ENCODE results near the gene POLR3F.
A peak's percentile ranks its signal among the peaks of the same experiment; 100 is the strongest.
"Not testable (repeated sequence)": the region's sequence is repeated elsewhere in the genome, so short reads cannot be mapped to it uniquely, and the experiment has no call there.

The POLR3F gene

GRCh38 chr20:18507218-18508191, 40.3 kb downstream of the POLR3F start, which contains the start of gene SEC23B:
Gene SEC23B, plus strand, starts transcription at chr20:18507940. Its CDS starts 2,896 bp downstream, at chr20:18510836.
- DNase-seq, result peak; percentile 98

DNA sequence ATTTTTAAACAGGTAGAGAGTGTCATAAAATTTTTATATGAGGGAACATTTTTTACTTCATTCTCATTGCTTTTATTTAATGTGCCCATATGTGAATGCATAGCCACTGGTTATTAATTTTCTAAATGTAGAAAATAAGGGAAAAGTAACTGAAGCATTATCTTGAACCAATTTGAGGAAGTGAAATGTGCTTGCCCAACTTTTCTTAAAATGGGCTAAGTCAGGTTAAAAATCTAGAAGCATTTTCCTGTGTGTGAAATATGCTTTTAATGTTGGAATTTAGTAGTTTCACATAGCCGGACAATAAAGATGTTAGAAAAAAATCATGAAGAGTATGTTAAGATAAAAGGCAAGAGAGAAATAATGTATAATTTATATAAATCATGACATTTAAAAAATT, 44.4 kb downstream of the POLR3F start:
- no peak for DNase-seq

DNA sequence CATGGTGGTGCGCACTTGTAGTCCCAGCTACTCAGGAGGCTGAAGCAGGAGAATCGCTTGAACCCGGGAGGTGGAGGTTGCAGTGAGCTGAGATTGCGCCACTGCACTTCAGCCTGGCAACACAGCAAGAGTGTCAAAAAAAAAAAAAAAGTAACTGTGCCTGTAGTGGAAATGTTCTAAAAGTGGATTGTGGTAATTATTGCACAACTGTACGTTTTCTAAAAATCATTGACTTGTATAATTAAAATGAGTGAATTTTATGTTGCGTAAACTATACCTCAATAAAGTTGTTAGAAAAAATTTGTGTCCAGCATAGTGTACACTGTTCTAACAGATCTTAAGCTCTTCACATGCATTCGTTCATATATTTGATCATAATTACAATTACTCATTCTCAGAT, 46.0 kb downstream of the POLR3F start:
- DNase-seq, result no peak

DNA sequence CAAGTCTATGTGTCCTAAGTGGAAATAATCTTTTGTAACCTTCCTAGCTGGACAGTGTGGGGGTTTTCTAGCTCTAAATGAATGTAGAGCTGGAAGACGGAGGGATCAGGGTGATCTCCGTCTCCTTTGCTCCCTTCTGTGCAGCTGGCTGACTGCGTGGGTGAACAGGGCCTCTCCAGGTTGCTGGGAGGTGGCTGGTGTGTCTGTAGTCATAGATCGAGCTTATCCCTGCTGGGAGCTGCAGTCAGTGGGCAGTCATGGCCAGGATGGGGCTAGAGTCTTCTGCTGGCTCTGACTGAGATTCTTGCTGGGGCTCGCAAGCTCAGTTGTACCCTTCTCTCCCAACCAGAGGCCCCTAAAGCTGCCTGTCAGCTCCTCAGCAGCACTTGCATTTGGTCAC, 46.9 kb downstream of the POLR3F start:
- no peak for DNase-seq

GRCh38 chr20:18515973-18516372, 48.8 kb downstream of the POLR3F start:
- DNase-seq, result no peak

DNA sequence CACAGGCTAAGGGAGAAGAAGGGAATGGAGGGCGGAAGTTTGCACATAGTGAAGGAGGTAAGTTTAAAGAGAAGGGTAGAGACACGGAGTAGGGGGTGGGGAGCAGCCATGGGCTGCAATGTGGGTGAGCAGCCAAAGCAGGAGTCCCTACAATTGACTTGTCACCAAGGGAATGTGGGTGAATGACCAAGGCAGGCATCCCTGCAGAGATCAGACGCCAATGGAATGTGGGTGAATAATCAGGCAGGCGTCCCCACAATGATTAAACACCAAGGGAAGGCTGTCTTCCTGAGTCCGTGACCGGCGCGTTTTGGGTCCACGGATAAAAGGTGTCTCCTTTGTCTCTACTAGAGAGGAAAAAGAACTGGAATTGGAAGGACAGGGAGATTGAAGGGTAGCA, 54.9 kb downstream of the POLR3F start:
- DNase-seq, result not testable (repeated sequence)

GRCh38 chr20:18523066-18523465, 55.9 kb downstream of the POLR3F start:
- no peak for DNase-seq

DNA sequence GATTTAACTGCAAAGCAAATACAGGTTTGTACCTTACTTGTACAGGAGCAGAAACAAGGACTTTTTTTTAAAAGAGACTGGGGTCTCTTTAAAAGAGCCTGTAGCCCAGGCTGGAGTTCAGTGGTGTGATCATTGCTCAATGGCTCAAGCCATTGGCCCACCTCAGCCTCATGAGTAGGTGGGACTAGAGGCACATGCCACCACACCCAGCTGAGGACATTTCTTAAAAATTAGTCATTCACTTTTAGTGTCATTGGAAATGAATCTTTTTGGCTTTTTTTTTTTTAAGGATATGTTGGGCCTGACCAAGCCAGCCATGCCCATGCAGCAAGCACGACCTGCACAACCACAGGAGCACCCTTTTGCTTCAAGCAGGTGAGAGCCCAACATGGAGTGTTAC, 57.5 kb downstream of the POLR3F start:
- no peak for DNase-seq

DNA sequence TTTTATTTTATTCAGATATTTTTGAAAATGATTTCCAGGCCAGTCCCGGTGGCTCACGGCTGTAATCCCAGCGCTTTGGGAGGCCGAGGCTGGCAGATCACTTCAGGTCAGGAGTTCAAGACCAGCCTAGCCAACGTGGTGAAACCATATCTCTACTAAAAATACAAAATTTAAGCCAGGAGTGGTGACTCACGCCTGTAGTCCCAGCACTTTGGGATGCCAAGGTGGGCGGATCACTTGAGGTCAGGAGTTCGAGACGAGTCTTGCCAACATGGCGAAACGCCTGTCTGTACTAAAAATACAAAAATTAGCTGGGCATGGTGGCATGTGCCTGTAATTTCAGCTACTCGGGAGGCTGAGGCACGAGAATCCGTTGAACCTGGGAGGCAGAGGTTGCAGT, 59.6 kb downstream of the POLR3F start:
- DNase-seq, result not testable (repeated sequence)

GRCh38 chr20:18527339-18527738, 60.1 kb downstream of the POLR3F start:
- DNase-seq, result no peak

DNA sequence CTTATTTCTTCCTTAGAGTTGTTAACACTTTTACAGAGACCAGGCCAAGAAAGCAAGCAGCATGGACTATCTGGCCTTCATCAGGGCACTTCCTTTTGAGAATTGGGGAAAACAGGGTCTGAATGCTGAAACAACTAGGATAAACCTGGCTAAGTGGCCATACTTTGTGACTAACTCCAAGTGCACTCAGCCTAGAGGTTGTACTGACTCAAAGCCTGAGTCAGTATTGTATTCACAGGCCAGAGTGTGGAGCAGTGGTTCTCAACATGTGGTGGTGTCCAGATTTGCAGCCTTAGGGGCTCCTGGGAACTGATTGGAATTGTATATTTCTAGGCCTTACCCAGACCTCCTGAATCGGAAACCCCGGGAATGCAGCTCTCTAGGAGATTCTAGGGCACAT, 60.6 kb downstream of the POLR3F start:
- DNase-seq, result no peak

- DNase-seq, result no peak
Observed at GRCh38 chr20:18529041-18529440, 61.9 kb downstream of the POLR3F start.

DNA sequence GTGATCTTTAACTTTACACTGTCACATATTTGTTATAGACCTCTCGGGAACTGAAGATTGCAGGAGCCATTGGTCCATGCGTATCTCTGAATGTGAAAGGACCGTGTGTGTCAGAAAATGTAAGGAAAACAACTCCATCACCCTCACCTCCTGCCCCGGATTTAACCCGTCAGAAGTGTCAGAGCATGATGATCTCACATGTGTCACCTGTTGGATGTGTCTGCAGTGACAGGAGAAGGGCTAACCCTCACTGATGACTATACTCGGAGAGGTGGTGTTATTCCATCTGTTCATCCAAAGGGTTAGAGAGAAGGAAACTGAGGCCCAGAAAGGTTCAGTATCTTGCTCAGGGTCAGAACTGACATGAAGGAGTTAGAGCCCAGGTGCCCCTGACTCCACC, 65.4 kb downstream of the POLR3F start:
- no peak for DNase-seq

DNA sequence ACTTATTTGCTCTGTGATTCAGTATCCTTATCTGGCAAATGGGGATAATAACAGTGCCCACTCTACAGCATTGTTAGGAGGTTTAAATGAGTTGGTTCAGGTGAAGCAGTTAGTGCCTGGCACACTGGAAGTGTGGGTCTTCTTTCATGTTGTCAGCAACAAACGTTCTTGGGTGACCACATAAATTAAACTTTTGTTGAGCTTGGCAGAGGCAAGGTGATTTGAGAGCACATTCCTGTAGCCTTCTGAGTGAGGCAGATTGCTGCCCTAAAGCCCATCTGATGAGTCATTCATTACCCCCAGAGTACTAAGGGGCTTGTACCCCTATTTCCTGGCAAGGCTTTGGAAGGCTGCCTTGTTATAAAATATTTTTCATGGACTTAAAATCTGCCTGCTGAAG, 66.3 kb downstream of the POLR3F start:
- DNase-seq, result no peak

DNA sequence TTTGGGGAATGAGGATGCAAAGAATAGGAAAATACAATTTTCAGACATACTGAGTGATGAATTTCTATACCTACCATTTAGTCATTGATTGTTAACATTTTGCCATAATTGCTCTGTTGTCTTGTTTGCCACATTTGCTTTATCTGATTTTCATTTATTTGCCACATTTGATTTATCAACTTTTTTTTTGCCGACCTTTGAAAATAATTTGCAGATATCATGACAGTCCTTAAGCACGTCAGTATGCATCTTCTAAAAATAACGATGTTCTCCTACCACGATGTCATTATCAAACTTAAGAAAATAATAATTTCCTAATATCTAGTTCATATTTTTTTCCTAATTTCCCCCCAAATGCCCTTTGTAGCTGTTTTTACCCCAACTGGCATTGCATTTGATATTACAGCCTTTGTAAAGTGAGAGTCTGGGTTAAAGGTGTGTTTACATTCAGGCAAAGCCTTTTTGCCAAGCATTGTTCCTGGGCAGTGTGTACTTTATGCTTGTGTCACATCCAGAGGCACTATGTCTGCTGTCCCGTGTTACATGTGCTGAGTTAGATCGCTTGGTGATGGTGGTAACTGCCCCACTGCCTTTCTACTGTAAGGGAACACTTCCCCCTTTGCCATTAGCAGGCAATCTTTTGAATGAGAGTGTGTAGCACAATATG, 66.9 kb downstream of the POLR3F start:
- no peak for DNase-seq
